Transverse colon (tissue), 4 donors: ENCODE data around the gene ARFGEF2.

Experiments used
- CTCF ChIP-seq, 5 experiments: fragments of 200-600 bp in 3 of 5; fragments of 450-650 bp in 2 of 5; sonication (generic) in 3 of 5; IDR thresholded peaks; 1 replicate in 2 of 5; 2 replicates in 3 of 5; pipeline ENCODE4 v1.5.1; 2016 to 2017; ENCODE audit warnings: antibody characterized with exemption in 5 of 5, inconsistent platforms in 3 of 5, mild to moderate bottlenecking in 2 of 5, moderate library complexity in 1 of 5
- POLR2AphosphoS5 ChIP-seq, 3 donors: sonication (generic); formaldehyde crosslinking; IDR thresholded peaks; one replicate each; pipeline ENCODE4 v1.6.1; 2016; ENCODE audit warnings: antibody characterized with exemption in 3 of 3

GRCh38 chr20:49006446-49006980 is 85.0 kb downstream of the ARFGEF2 start:
- TF ChIP-seq CTCF (IDR thresholded peaks at IDR 0.05) (no peak), POLR2AphosphoS5 (IDR thresholded peaks at IDR 0.05) (no peak)
